CD4-positive, alpha-beta memory T cell (primary cell): ENCODE data around the gene USP6NL. TPM values are rescaled to one million over a fixed set of nuclear protein-coding genes. Genes with fewer than 3 reads are reported as not detected.
A peak's percentile ranks its signal among the peaks of the same experiment; 100 is the strongest.

Source experiments
- CTCF ChIA-PET: fragments of 350-600 bp; sonication (Branson Sonifier 250); formaldehyde crosslinking; loops from one replicate; lab custom pipeline; 2021; ENCODE audit warnings: inconsistent platforms; ENCODE audit not compliant: partially characterized antibody; lab: Charles Lee
- POLR2A ChIA-PET: fragments of 350-600 bp; sonication (Branson Sonifier 250); formaldehyde crosslinking; loops from one replicate; lab custom pipeline; 2021; ENCODE audit not compliant: partially characterized antibody; lab: Charles Lee
- DNase-seq, 5 donors: peaks; one replicate each; pipeline versions ENCODE4 v3.0.0 to v3.0.0-alpha.2; 2020 to 2022; ENCODE audit warnings: mixed read lengths in 1 of 5
- H3K27ac ChIP-seq: one replicate; pipeline ENCODE4 v1.7.0; 2013; ENCODE audit warnings: low read depth, low read length
- H3K27me3 ChIP-seq: 2 replicates; pipeline ENCODE4 v1.7.0; 2013; ENCODE audit warnings: mild to moderate bottlenecking, low read length, moderate library complexity; ENCODE audit not compliant: insufficient read depth
- H3K36me3 ChIP-seq: 2 replicates; pipeline ENCODE4 v1.7.0; 2013; ENCODE audit warnings: mild to moderate bottlenecking, low read length, moderate library complexity; ENCODE audit not compliant: insufficient read depth
- H3K4me1 ChIP-seq: 2 replicates; pipeline ENCODE4 v1.7.0; 2013; ENCODE audit warnings: mild to moderate bottlenecking, low read length, moderate library complexity; ENCODE audit not compliant: insufficient read depth
- H3K4me3 ChIP-seq, 2 donors: one replicate each; pipeline ENCODE4 v1.7.0; 2013; ENCODE audit warnings: low read length in 2 of 2, mild to moderate bottlenecking in 1 of 2
- H3K9me3 ChIP-seq, 2 donors: one replicate each; pipeline ENCODE4 v1.7.0; 2013; ENCODE audit warnings: low read length in 2 of 2, control low read depth in 1 of 2; ENCODE audit not compliant: control insufficient read depth in 1 of 2
- H3K27ac Mint-ChIP-seq, 7 donors: one replicate each; pipeline ENCODE4 v1.8.0; 2020 to 2021; ENCODE audit warnings: mixed read lengths in 7 of 7, mild to moderate bottlenecking in 6 of 7, inconsistent platforms in 3 of 7, moderate library complexity in 3 of 7
- H3K27me3 Mint-ChIP-seq, 2 donors: one replicate each; pipeline ENCODE4 v1.8.0; 2020 to 2021; ENCODE audit warnings: mixed read lengths in 2 of 2
- H3K36me3 Mint-ChIP-seq, 2 donors: one replicate each; pipeline ENCODE4 v1.8.0; 2020 to 2021; ENCODE audit warnings: mixed read lengths in 2 of 2, inconsistent platforms in 1 of 2, mild to moderate bottlenecking in 1 of 2
- H3K4me1 Mint-ChIP-seq, 4 donors: one replicate each; pipeline ENCODE4 v1.8.0; 2020 to 2021; ENCODE audit warnings: mixed read lengths in 4 of 4, mild to moderate bottlenecking in 1 of 4
- H3K4me3 Mint-ChIP-seq, 8 donors: one replicate each; pipeline ENCODE4 v1.8.0; 2020 to 2021; ENCODE audit warnings: mixed read lengths in 8 of 8, mild to moderate bottlenecking in 7 of 8, moderate library complexity in 6 of 8, inconsistent platforms in 3 of 8
- H3K9me3 Mint-ChIP-seq, 8 donors: one replicate each; pipeline ENCODE4 v1.8.0; 2020 to 2021; ENCODE audit warnings: mixed read lengths in 8 of 8, mild to moderate bottlenecking in 5 of 8, inconsistent platforms in 3 of 8, moderate library complexity in 1 of 8
- intact Hi-C: fragments of 100-400 bp; cut with micrococcal nuclease; formaldehyde crosslinking; loops from one replicate; pipeline ENCODE4 v1.15.1; 2023
- polyA plus RNA-seq, 2 donors: library from polyadenylated mRNA; unstranded; fragments of 300-500 nt; fragmentation: Illumina TruSeq; gene quantifications; one replicate each; pipeline ENCODE4 v1.2.3, GENCODE V29; 2021
- total RNA-seq, 2 experiments: library from RNA; stranded (reverse); gene quantifications; one replicate each; pipeline ENCODE4 v1.2.3, GENCODE V29; 2021

The USP6NL gene
- total and polyA plus RNA-seq, 4 experiments from 2014 or later = 2.2 to 4.8 (median 3.3) TPM

- POLR2A ChIA-PET = no interaction called here
- Mint-ChIP-seq H3K9me3 (no peaks in the 10 kb centered on the region), H3K4me3 (peak overlapping the region in 1 of 8 donors; percentile 14), H3K27ac (peak overlapping the region in 2 of 7 donors; percentile 4 to 10), H3K36me3 (no peaks in the 10 kb centered on the region), H3K27me3 (peaks cover 1 to 2% of the 10 kb centered on the region in 2 donors), H3K4me1 (peaks cover 19 to 34% (median 27%) of the 10 kb centered on the region in 4 donors)
- Histone ChIP-seq H3K27me3 (no peaks in the 10 kb centered on the region), H3K27ac (no peak overlapping the region), H3K9me3 (no peaks in the 10 kb centered on the region), H3K4me3 (no peak overlapping the region), H3K4me1 (peaks cover 34% of the 10 kb centered on the region), H3K36me3 (no peaks in the 10 kb centered on the region)
- DNase-seq = no peak
- intact Hi-C loops = no loop called here
- CTCF ChIA-PET = interaction anchor here (0.8 kb wide), 1 partner anchor 9 kb away, joined by 3 read pairs; the partner anchor contains the start of gene USP6NL
Measured at GRCh38 chr10:11602358-11602757, 9.1 kb downstream of the USP6NL start.

DNA sequence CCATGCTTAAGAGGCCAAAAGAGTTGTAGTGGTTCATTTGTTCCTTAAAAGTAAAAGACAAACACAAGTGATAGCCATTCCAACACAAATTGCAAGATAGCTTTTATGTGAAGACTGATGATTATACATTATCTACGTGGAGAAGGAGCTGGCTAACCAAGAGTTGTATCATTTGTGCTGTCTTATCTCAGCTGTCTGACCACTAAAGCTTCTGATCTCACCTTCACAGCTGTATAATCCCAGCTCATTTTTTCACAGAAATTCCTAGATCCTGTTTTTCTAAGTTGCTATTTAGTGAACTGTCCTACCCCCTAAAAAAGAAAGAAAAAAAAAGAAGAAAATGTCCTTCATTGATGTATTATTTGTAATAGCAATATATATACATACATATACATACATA is 9.8 kb downstream of the USP6NL start:
- H3K4me1 Mint-ChIP-seq = peaks cover 19 to 34% (median 27%) of the 10 kb centered on the region in 4 donors
- no peak overlapping the region for H3K27ac Mint-ChIP-seq
- ChIA-PET CTCF (interaction anchor here (0.8 kb wide), 1 partner anchor 10 kb away, joined by 3 read pairs; the partner anchor contains the start of gene USP6NL), POLR2A (interaction anchor here (0.9 kb wide), 1 partner anchor 9 kb away, joined by 5 read pairs; no protein-coding TSS in a partner anchor)
- Histone ChIP-seq H3K27ac (no peak overlapping the region), H3K9me3 (no peaks in the 10 kb centered on the region), H3K36me3 (no peaks in the 10 kb centered on the region), H3K4me3 (no peak overlapping the region), H3K27me3 (no peaks in the 10 kb centered on the region), H3K4me1 (peaks cover 34% of the 10 kb centered on the region)
- H3K4me3 Mint-ChIP-seq = no peak overlapping the region
- no peaks in the 10 kb centered on the region for H3K9me3 Mint-ChIP-seq
- no peaks in the 10 kb centered on the region for H3K27me3 Mint-ChIP-seq
- H3K36me3 Mint-ChIP-seq = peaks cover 0 to under 1% of the 10 kb centered on the region in 2 donors
- DNase-seq = no peak
- intact Hi-C loops = no loop called here

GRCh38 chr10:11600280-11600679 is 11.2 kb downstream of the USP6NL start:
- Histone ChIP-seq H3K9me3 (no peaks in the 10 kb centered on the region), H3K36me3 (no peaks in the 10 kb centered on the region), H3K4me3 (no peak overlapping the region), H3K27me3 (no peaks in the 10 kb centered on the region), H3K27ac (no peak overlapping the region), H3K4me1 (peaks cover 25% of the 10 kb centered on the region)
- ChIA-PET CTCF (no interaction called here), POLR2A (no interaction called here)
- Mint-ChIP-seq H3K27ac (no peak overlapping the region), H3K4me3 (no peak overlapping the region), H3K9me3 (no peaks in the 10 kb centered on the region), H3K4me1 (peaks cover 16 to 26% (median 20%) of the 10 kb centered on the region in 4 donors), H3K36me3 (peaks cover 0 to 2% of the 10 kb centered on the region in 2 donors), H3K27me3 (peaks cover 0 to 1% of the 10 kb centered on the region in 2 donors)
- intact Hi-C loops = no loop called here
- no peak for DNase-seq

DNA sequence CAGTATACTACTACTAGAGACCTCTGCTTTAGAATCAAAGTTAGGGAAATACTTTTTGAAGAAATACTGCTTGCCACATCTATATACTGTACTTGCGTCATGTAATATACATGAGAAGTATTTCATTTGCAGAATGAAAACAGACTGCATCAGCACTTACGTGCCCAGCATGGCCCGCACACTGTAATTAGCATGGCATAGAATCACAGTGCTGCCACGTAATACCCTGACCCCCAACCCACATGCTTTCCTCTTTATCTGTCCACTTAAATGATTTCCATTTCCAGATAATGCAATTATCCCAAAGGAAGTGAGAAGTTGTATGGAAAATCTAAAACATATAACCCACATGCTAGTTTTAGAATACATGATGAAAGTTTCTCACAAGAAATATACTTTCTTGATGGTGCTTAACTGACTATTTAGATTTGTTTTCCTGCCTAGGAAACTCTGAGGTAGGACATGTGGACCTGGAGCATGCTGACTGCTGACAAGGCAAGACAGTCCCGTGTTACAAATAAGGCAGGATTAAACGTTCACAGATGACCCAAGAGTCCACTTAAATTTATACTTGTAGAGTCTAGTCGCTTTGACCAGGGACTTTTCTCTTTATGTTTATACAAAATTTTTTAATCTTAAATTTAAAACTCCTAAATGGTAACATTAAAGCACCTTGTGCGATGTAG is 12.6 kb downstream of the USP6NL start:
- Mint-ChIP-seq H3K27ac (no peak overlapping the region), H3K4me1 (peaks cover 12 to 15% (median 13%) of the 10 kb centered on the region in 4 donors), H3K36me3 (peaks cover 0 to 2% of the 10 kb centered on the region in 2 donors), H3K9me3 (no peaks in the 10 kb centered on the region), H3K4me3 (no peak overlapping the region), H3K27me3 (peaks cover 0 to 1% of the 10 kb centered on the region in 2 donors)
- ChIA-PET POLR2A (no interaction called here), CTCF (no interaction called here)
- H3K4me3 ChIP-seq = no peak overlapping the region
- intact Hi-C loops = no loop called here
- no peak overlapping the region for H3K27ac ChIP-seq
- H3K36me3 ChIP-seq = no peaks in the 10 kb centered on the region
- DNase-seq = no peak
- H3K27me3 ChIP-seq = no peaks in the 10 kb centered on the region
- H3K9me3 ChIP-seq = no peaks in the 10 kb centered on the region
- H3K4me1 ChIP-seq = peaks cover 14% of the 10 kb centered on the region

GRCh38 chr10:11597470-11597869 is 14.0 kb downstream of the USP6NL start:
- Histone ChIP-seq H3K36me3 (no peaks in the 10 kb centered on the region), H3K27ac (no peak overlapping the region), H3K4me1 (peaks cover 2% of the 10 kb centered on the region), H3K27me3 (no peaks in the 10 kb centered on the region), H3K4me3 (no peak overlapping the region), H3K9me3 (no peaks in the 10 kb centered on the region)
- Mint-ChIP-seq H3K9me3 (no peaks in the 10 kb centered on the region), H3K27me3 (peaks cover 0 to 1% of the 10 kb centered on the region in 2 donors), H3K4me1 (peaks cover 0 to 5% (median 3%) of the 10 kb centered on the region in 4 donors), H3K27ac (no peak overlapping the region), H3K4me3 (no peak overlapping the region), H3K36me3 (peaks cover 0 to 2% of the 10 kb centered on the region in 2 donors)
- intact Hi-C loops = no loop called here
- no peak for DNase-seq
- POLR2A ChIA-PET = no interaction called here
- CTCF ChIA-PET = no interaction called here

GRCh38 chr10:11595395-11595692 is 16.1 kb downstream of the USP6NL start:
- no peaks in the 10 kb centered on the region for H3K9me3 ChIP-seq
- H3K27ac Mint-ChIP-seq = no peak overlapping the region
- intact Hi-C loops = no loop called here
- H3K4me3 Mint-ChIP-seq = no peak overlapping the region
- H3K27me3 ChIP-seq = no peaks in the 10 kb centered on the region
- no peak overlapping the region for H3K4me3 ChIP-seq
- H3K27me3 Mint-ChIP-seq = peaks cover 0 to 1% of the 10 kb centered on the region in 2 donors
- no peaks in the 10 kb centered on the region for H3K4me1 ChIP-seq
- H3K36me3 ChIP-seq = no peaks in the 10 kb centered on the region
- H3K4me1 Mint-ChIP-seq = peaks cover 0 to 2% (median 0%) of the 10 kb centered on the region in 4 donors
- H3K36me3 Mint-ChIP-seq = peaks cover 0 to 2% of the 10 kb centered on the region in 2 donors
- CTCF ChIA-PET = no interaction called here
- no peaks in the 10 kb centered on the region for H3K9me3 Mint-ChIP-seq
- POLR2A ChIA-PET = no interaction called here
- H3K27ac ChIP-seq = no peak overlapping the region
- DNase-seq = no peak

DNA sequence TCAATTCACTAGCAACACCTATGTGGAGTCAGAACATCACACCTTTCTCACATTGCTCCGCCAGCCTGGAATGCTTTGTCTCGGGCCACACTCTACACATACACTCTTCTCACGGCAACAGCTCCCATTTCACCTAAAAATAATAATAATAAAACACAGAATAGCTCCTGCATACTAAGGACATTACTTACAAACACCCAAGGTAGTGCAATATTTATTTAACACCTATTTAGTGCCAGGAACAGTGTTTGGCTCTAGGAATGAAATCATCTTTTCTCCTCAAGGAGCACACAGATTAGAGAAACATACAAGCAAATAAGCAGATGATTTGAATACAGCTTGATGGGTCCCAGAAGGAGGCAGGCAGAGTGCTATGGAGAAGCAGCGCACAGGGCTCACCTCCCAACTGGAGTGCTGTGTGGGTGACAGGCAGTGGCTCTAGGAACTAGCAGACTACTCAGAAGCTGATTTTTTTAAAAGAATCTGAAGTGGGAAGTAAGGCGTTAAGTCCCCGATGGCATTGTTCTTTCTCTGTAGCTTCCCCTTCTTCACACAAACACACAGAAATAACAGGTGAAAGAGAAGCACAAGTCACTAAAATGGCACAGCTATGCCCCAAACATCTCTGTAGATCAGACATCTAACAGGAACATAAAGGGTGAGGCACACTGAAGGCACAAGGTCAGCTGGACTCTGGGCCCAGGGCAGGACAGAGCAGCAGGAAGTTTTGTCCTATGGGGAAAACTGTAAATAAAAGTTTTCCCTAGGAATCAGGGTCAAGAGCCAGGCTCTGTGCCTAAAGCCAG is 16.7 kb downstream of the USP6NL start:
- Mint-ChIP-seq H3K4me1 (no peaks in the 10 kb centered on the region), H3K4me3 (no peak overlapping the region), H3K9me3 (no peaks in the 10 kb centered on the region), H3K27me3 (peaks cover 0 to 1% of the 10 kb centered on the region in 2 donors), H3K36me3 (peaks cover 0 to 2% of the 10 kb centered on the region in 2 donors), H3K27ac (no peak overlapping the region)
- H3K36me3 ChIP-seq = no peaks in the 10 kb centered on the region
- DNase-seq = no peak
- no peak overlapping the region for H3K4me3 ChIP-seq
- intact Hi-C loops = no loop called here
- POLR2A ChIA-PET = no interaction called here
- no peaks in the 10 kb centered on the region for H3K9me3 ChIP-seq
- CTCF ChIA-PET = interaction anchor here (0.8 kb wide), 1 partner anchor 27 kb away, joined by 3 read pairs; no protein-coding TSS in a partner anchor
- H3K27me3 ChIP-seq = no peaks in the 10 kb centered on the region
- H3K27ac ChIP-seq = no peak overlapping the region
- no peaks in the 10 kb centered on the region for H3K4me1 ChIP-seq
